Astrocyte (in vitro differentiated cells and primary cell): ENCODE data around the gene KRT12. TPM values are rescaled to one million over a fixed set of nuclear protein-coding genes. Genes with fewer than 3 reads are reported as not detected.
"Not testable (repeated sequence)": the region's sequence is repeated elsewhere in the genome, so short reads cannot be mapped to it uniquely, and the experiment has no call there.

Experiments used
- DNase-seq: peaks from one replicate; pipeline ENCODE4 v3.0.0-alpha.2; 2010; ENCODE audit warnings: low read depth
- FAIRE-seq: peaks from 2 replicates; lab custom pipeline; 2011; peaks lifted over from hg19 to GRCh38; lab: Jason Lieb, UNC
- H2AFZ ChIP-seq: 2 replicates; pipeline ENCODE4 v1.6.0; 2012; ENCODE audit warnings: low read depth, low read length, inconsistent platforms
- H3K27ac ChIP-seq: 2 replicates; pipeline ENCODE4 v1.5.1; 2011; ENCODE audit warnings: low read depth, low read length, inconsistent platforms
- H3K27me3 ChIP-seq: 2 replicates; pipeline ENCODE4 v1.6.0; 2011; ENCODE audit warnings: low read length, inconsistent platforms; ENCODE audit not compliant: insufficient read depth
- H3K36me3 ChIP-seq: 2 replicates; pipeline ENCODE4 v1.5.1; 2011; ENCODE audit warnings: low read length, inconsistent platforms; ENCODE audit not compliant: insufficient read depth
- H3K4me1 ChIP-seq: 2 replicates; pipeline ENCODE4 v1.5.1; 2011; ENCODE audit warnings: low read length, inconsistent platforms; ENCODE audit not compliant: insufficient read depth
- H3K4me2 ChIP-seq: 2 replicates; pipeline ENCODE4 v1.6.0; 2012; ENCODE audit warnings: low read length, inconsistent platforms
- H3K4me3 ChIP-seq: 2 replicates; pipeline ENCODE4 v1.5.1; 2011; ENCODE audit warnings: low read depth, mild to moderate bottlenecking, low read length, inconsistent platforms; ENCODE audit not compliant: insufficient read depth
- H3K79me2 ChIP-seq: 2 replicates; pipeline ENCODE4 v1.6.0; 2012; ENCODE audit warnings: mild to moderate bottlenecking, low read length, inconsistent platforms; ENCODE audit not compliant: insufficient read depth
- H3K9ac ChIP-seq: 2 replicates; pipeline ENCODE4 v1.6.0; 2012; ENCODE audit warnings: mild to moderate bottlenecking, low read length, inconsistent platforms
- H3K9me3 ChIP-seq: 2 replicates; pipeline ENCODE4 v1.5.1; 2012; ENCODE audit warnings: low read depth, mild to moderate bottlenecking, low read length, inconsistent platforms; ENCODE audit not compliant: insufficient read depth
- H4K20me1 ChIP-seq: 2 replicates; pipeline ENCODE4 v1.6.0; 2012; ENCODE audit warnings: low read length, inconsistent platforms; ENCODE audit not compliant: insufficient read depth
- H3K27ac Mint-ChIP-seq: one replicate; pipeline ENCODE4 v1.8.0; 2021; ENCODE audit warnings: mild to moderate bottlenecking, mixed read lengths; ENCODE audit not compliant: unreplicated experiment
- H3K27me3 Mint-ChIP-seq: one replicate; pipeline ENCODE4 v1.8.0; 2021; ENCODE audit warnings: low read depth, mixed read lengths; ENCODE audit not compliant: unreplicated experiment
- H3K36me3 Mint-ChIP-seq: one replicate; pipeline ENCODE4 v1.8.0; 2021; ENCODE audit warnings: low read depth, mixed read lengths; ENCODE audit not compliant: unreplicated experiment
- H3K4me1 Mint-ChIP-seq: one replicate; pipeline ENCODE4 v1.8.0; 2021; ENCODE audit warnings: low read depth, mixed read lengths; ENCODE audit not compliant: unreplicated experiment
- H3K4me3 Mint-ChIP-seq: one replicate; pipeline ENCODE4 v1.8.0; 2021; ENCODE audit warnings: mild to moderate bottlenecking, moderate library complexity, mixed read lengths; ENCODE audit not compliant: unreplicated experiment
- H3K9me3 Mint-ChIP-seq: one replicate; pipeline ENCODE4 v1.8.0; 2021; ENCODE audit warnings: mild to moderate bottlenecking, mixed read lengths; ENCODE audit not compliant: unreplicated experiment
- EZH2 ChIP-seq: IDR thresholded peaks from 2 replicates; pipeline ENCODE4 v1.6.1; 2012; ENCODE audit warnings: mild to moderate bottlenecking, low read length, inconsistent platforms; ENCODE audit not compliant: insufficient read depth
- total RNA-seq: library from RNA; stranded (reverse); gene quantifications from 2 replicates; pipeline ENCODE4 v1.2.1, GENCODE V29; 2021
- TF ChIP-seq, protein P1 (sequence below): IDR thresholded peaks from 2 replicates; pipeline ENCODE4 v1.5.1; 2011; ENCODE audit warnings: low read depth, mild to moderate bottlenecking, inconsistent platforms, low read length, moderate library complexity; ENCODE audit not compliant: insufficient read depth

KRT12 gene
- total RNA-seq, 1 donor from 2014 or later = not detected

DNA sequence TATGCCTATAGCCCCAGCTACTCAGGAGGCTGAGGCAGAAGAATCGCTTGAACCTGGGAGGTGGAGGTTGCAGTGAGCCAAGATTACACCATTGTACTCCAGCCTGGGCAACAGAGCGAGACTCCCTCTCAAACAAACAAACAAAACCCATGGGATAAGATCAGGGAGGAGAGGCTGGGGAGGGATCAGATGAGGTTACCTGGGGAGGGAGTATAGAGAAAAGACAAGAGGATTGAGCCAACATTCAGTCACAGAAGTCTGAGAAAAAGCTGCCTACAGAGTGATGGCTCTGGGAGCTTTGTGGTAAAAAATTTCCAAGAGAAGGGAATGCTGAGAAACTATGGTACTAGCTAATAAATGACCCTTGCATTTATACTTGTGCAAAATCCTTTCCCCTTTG, 8.4 kb downstream of the KRT12 start:
- not testable (repeated sequence) for H3K4me1 Mint-ChIP-seq, H3K4me1 ChIP-seq, H3K36me3 ChIP-seq, H3K9me3 Mint-ChIP-seq, H3K27me3 ChIP-seq, H3K9me3 ChIP-seq, FAIRE-seq, H3K4me3 ChIP-seq, H3K79me2 ChIP-seq, H3K4me2 ChIP-seq, H3K9ac ChIP-seq, H2AFZ ChIP-seq, H4K20me1 ChIP-seq, H3K27ac ChIP-seq, H3K27ac Mint-ChIP-seq, H3K27me3 Mint-ChIP-seq, H3K4me3 Mint-ChIP-seq, H3K36me3 Mint-ChIP-seq, DNase-seq

DNA sequence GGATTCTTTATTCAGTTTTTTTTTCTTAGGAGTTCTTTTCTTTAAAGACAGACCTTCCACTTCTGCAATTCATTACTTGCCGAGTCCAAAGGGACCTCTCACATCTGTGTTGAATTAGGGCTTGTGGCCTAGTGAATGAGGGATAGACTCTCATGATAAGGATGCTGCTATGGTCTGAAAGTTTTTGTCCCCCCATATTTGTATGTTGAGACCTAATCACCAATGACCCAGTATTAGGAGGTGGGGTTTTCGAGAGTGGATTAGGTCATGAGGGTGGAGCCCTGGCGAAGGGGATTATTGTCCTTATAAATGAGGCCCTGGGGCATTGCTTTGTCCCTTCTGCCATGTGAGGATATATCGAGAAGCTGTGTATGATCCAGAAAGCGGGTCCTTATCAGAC, 9.5 kb downstream of the KRT12 start:
- Mint-ChIP-seq H3K36me3 (no peaks in the 10 kb centered on the region), H3K9me3 (no peaks in the 10 kb centered on the region), H3K27me3 (no peaks in the 10 kb centered on the region), H3K27ac (no peak overlapping the region), H3K4me1 (no peaks in the 10 kb centered on the region), H3K4me3 (no peak overlapping the region)
- H3K79me2 ChIP-seq = no peaks in the 10 kb centered on the region
- H3K4me3 ChIP-seq = no peak overlapping the region
- DNase-seq (peak; percentile 5), FAIRE-seq (no peak)
- no peak overlapping the region for H3K4me2 ChIP-seq
- no peak for TF ChIP-seq EZH2
- no peaks in the 10 kb centered on the region for H3K36me3 ChIP-seq
- H3K9me3 ChIP-seq = no peaks in the 10 kb centered on the region
- H3K9ac ChIP-seq = no peak overlapping the region
- no peak overlapping the region for H2AFZ ChIP-seq
- H3K27ac ChIP-seq = no peak overlapping the region
- H4K20me1 ChIP-seq = no peaks in the 10 kb centered on the region
- H3K27me3 ChIP-seq = no peaks in the 10 kb centered on the region
- no peaks in the 10 kb centered on the region for H3K4me1 ChIP-seq

DNA sequence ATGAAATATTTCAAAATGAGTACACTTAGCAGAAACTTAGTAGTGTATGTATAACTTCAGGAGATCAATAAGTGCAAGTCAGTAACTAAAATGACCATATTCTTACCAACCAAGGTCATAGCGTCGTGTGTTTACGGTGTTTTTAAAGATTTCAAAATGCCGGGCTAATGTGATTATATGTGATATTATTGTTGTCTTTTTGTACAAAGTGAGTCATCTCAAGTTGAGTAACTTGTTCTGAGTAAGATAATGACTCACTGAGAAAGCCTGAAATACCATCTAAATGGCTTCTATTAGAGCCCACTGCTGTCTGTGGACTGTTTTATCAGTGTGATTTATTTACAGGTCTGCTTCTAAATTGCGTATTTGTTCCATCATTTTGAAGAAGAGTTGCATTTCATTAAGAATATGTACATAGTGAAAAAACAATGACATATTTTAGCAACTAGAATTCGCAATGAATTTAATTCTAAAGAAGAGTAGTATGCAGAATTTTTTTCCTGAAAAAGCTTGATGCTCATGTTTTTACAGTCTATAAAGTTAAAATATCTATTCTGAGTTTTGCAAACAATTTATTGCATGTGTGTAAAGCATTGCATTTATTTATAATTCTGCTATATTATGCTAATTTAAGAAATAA, 12.7 kb downstream of the KRT12 start:
- no peak overlapping the region for H3K27ac ChIP-seq
- no peaks in the 10 kb centered on the region for H3K27me3 ChIP-seq
- Mint-ChIP-seq H3K4me3 (no peak overlapping the region), H3K36me3 (no peaks in the 10 kb centered on the region), H3K27ac (no peak overlapping the region), H3K27me3 (no peaks in the 10 kb centered on the region), H3K9me3 (no peaks in the 10 kb centered on the region), H3K4me1 (no peaks in the 10 kb centered on the region)
- H3K9ac ChIP-seq = no peak overlapping the region
- no peak overlapping the region for H3K4me3 ChIP-seq
- TF ChIP-seq, protein P1, sequence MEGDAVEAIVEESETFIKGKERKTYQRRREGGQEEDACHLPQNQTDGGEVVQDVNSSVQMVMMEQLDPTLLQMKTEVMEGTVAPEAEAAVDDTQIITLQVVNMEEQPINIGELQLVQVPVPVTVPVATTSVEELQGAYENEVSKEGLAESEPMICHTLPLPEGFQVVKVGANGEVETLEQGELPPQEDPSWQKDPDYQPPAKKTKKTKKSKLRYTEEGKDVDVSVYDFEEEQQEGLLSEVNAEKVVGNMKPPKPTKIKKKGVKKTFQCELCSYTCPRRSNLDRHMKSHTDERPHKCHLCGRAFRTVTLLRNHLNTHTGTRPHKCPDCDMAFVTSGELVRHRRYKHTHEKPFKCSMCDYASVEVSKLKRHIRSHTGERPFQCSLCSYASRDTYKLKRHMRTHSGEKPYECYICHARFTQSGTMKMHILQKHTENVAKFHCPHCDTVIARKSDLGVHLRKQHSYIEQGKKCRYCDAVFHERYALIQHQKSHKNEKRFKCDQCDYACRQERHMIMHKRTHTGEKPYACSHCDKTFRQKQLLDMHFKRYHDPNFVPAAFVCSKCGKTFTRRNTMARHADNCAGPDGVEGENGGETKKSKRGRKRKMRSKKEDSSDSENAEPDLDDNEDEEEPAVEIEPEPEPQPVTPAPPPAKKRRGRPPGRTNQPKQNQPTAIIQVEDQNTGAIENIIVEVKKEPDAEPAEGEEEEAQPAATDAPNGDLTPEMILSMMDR = no peak
- TF ChIP-seq EZH2 = no peak
- peak; percentile 88 for DNase-seq
- H3K4me2 ChIP-seq = peak overlapping the region; percentile 43
- H4K20me1 ChIP-seq = no peaks in the 10 kb centered on the region
- H3K4me1 ChIP-seq = no peaks in the 10 kb centered on the region
- H3K9me3 ChIP-seq = no peaks in the 10 kb centered on the region
- no peak overlapping the region for H2AFZ ChIP-seq
- peak; percentile 98 for FAIRE-seq
- no peaks in the 10 kb centered on the region for H3K79me2 ChIP-seq
- no peaks in the 10 kb centered on the region for H3K36me3 ChIP-seq
